Activated CD4-positive, CD25-positive, alpha-beta regulatory T cell treated with anti-CD3 and anti-CD28 coated beads, Interleukin-2, amount 50 U/mL, for 24 hours (primary cell): ENCODE results near the gene MVD.

Source experiments
- ATAC-seq, 2 donors: fragments of 150-1000 bp; cut with Tn5 transposase; one replicate each; pipeline ENCODE4 v1.10.0; 2021; ENCODE audit warnings: mild to moderate bottlenecking in 1 of 2, moderate library complexity in 1 of 2

MVD gene

GRCh38 chr16:88697116-88697830 lies 34.4 kb upstream of the MVD start:
- ATAC-seq, result no peak

GRCh38 chr16:88696441-88696840 lies 33.5 kb upstream of the MVD start:
- no peak for ATAC-seq

GRCh38 chr16:88695753-88696152 lies 32.9 kb upstream of the MVD start:
- no peak for ATAC-seq

- no peak for ATAC-seq
Observed at GRCh38 chr16:88695218-88695617, 32.3 kb upstream of the MVD start.

GRCh38 chr16:88694221-88695087 lies 31.6 kb upstream of the MVD start:
- no peak for ATAC-seq

- no peak for ATAC-seq
Observed at GRCh38 chr16:88693420-88694177, 30.7 kb upstream of the MVD start.

- no peak for ATAC-seq
Observed at GRCh38 chr16:88692861-88693260, 30.0 kb upstream of the MVD start.

- peak; percentile 42 to 56 for ATAC-seq
Observed at GRCh38 chr16:88691924-88692560, 29.2 kb upstream of the MVD start.

- no peak for ATAC-seq
Observed at GRCh38 chr16:88691129-88691813, 28.4 kb upstream of the MVD start.

- ATAC-seq, result no peak
Observed at GRCh38 chr16:88690341-88691128, 27.6 kb upstream of the MVD start.

GRCh38 chr16:88688013-88688778 lies 25.3 kb upstream of the MVD start:
- no peak for ATAC-seq

GRCh38 chr16:88687676-88688012 lies 24.8 kb upstream of the MVD start:
- ATAC-seq, result no peak

GRCh38 chr16:88687254-88687576 lies 24.3 kb upstream of the MVD start:
- no peak for ATAC-seq

GRCh38 chr16:88686439-88687253 lies 23.8 kb upstream of the MVD start, which contains the start of gene SNAI3:
Gene SNAI3, minus strand, starts transcription at chr16:88686507. Its CDS starts 101 bp downstream, at chr16:88686406.
- ATAC-seq, result peak; percentile 77 to 78

GRCh38 chr16:88686062-88686438 lies 23.2 kb upstream of the MVD start:
- ATAC-seq, result peak; percentile 18 to 21

- ATAC-seq, result peak; percentile 17 to 28
Observed at GRCh38 chr16:88685156-88686061, 22.5 kb upstream of the MVD start.

GRCh38 chr16:88684569-88685155 lies 21.8 kb upstream of the MVD start:
- no peak for ATAC-seq
